ENCODE results near the gene RPL37A.

Gene RPL37A

DNA sequence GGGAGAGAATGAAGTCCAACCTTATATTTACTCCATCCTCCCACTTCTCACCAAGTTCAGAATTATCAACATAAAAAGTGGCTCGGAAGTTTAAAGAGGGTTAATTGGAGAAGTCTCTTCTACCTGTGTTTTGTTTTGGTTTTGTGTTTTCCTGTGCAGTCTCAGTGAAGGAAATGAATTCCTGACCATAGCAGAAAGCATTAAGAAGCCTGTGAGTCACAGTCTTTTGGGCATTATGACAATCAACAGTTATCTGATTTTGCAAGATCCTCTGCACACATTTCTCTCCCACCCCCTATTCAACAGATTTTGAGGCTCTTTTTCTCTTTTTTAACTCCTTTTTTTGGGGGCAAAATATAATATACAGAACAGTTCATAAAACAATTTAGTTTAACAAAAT, 8.6 kb upstream of the RPL37A start:
- DNase-seq (ENCODE audit: low read depth in 2 of 2): no peak

DNA sequence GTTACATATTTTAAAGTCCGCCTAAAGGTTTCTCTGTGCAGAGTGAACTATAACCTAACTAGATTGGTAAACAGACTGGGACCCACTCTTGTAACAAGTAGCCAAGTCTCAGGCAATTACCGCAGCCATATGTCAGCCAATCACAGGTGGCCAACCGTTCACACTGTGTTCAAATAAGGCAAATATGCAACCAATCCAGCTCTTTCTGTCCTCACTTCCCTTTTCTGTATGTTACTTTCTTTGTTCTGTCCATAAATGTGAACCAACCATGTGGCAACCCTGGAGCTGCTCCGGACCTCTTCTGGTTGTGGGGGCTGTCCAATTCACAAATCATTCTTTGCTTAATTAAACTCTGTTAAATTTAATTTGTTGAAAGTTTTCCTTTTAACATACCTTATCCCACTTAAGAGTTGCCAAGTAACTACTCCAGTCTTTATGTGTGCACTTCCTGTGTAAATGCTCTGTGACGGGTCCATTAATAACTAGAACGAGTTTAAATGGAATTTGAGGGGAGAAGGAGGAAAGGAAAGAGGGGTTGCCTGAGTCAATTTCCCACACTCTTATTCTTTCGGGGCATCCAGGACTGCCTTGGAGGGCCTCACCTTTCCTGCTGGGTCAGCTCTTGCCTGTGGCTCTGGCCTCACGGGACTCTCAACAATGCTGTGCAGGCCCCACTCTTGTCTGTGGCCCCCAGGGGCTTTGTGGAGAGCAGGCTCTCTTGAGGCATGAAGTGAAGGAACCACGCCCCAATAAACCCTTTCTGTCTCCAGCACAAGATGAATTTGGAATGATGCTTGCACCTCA, 6.6 kb upstream of the RPL37A start:
- DNase-seq (ENCODE audit: low read depth in 2 of 2): no peak

DNA sequence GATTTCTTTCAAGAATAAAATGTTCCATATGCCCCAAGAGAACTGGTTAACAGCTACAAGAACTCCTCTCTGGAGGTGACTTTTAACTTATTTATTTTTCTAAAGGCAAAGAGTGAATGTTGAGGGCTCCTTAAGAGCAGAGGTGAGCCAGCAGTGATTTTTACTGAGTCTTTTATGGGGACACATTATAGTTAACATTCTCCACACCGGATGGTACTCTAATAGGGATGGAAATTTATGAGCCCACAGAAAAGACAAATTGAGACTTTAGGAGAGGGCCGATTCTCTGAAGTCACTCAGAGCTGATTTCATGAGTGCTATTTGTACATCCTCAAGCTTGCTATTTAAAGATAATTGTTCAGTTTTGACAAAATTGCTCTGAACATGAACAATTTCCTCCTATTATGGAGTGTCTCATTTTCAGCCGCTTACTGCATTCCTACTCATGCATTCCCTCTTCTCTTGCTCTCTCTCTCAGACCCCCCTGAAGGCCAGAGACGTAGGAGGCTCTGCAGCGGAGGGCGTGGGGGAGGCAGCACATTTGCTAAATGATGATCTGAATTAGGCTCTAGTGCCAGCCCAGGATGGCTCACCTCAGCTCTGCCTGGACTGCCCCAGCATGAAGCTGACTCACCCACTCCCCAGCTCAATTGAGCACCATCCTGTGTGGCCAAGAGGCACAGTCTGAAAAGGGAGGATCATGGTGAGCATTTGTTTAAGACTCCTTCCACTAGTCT, 5.9 kb upstream of the RPL37A start:
- DNase-seq (ENCODE audit: low read depth in 2 of 2): no peak

DNA sequence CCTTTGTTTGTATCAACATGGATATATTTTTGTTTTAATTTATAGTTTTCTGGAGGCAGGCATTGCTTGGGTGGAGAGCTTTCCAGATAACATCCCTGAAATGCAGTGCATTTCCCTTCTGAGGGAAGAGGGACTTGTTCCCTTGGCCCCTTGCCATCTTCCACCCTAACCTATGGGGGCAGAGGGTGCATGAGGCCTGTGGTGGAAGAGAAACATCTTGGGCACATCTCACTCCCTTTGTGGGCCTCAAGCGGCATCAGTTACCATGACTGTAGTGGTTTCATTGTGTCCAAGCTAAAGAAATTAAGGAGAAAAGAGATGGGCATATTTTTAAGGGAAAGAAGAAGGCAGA, 5.3 kb upstream of the RPL37A start:
- no peak for DNase-seq (ENCODE audit: low read depth in 2 of 2)

DNA sequence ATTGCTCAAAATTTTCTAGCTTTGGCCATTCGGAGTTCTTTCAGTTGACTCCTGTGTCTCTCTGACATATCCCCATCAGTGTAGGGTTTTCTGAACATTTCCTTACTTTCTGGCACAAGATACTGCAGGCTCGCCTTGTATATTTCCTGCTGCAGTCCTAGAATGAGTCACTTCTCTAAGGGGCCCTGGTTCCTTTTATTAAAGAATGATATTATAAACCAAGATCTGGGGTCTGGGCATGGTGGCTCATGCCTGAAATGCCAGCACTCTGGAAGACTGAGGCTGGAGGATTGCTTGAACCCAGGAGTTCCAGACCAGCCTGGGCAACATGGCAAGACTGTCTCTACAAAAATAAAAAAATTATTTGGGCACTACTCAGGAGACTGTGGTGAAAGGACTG, 3.0 kb upstream of the RPL37A start:
- no peak for DNase-seq (ENCODE audit: low read depth in 2 of 2)

DNA sequence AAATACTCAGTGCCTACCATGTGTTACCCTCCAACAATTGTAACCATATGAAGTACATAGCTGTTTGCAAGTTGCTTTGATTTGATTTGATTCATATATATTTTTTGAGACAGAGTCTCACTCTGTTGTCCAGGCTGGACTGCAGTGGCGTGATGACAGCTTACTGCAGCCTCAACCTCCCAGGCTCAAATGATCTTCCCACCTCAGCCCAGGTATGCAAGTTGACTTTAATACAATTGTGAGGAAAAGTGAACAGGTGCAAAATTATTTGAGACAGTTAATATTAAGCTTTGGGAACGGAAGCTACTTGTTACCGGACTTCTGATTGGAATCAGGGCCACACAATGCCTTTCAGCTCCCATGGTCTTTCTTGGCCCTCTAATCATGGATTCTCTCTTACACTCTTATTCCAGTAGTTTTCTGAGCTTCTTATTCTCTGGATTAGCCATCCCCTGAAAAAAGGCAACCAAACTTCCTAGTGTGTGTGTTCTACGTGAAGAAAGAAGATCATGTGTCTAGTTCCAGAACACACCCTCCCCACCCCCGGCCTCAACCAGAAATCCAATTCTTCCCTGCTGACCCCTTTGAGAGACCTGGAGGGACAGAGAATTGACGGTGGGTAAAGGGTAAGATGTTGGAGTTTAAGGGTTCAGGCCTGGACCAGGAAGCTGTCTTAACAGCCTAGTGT, 1.1 kb upstream of the RPL37A start:
- DNase-seq (ENCODE audit: low read depth in 2 of 2): no peak

DNA sequence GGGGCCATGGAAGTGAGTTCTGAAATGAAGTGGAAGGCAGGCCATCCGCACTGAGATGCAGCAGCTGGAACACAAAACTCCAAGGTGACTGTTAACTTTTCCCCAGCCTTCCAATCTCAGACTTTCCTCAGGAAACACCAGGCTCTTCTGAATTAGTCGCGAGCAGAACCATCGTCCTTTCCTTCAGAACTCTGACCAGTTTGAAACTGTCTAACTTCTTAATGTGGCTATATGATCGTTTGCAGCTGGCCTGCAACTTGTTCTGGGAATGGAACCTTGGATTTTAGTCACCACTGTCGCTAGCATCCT, 620 bp upstream of the RPL37A start:
- DNase-seq (ENCODE audit: low read depth in 2 of 2): no peak

DNA sequence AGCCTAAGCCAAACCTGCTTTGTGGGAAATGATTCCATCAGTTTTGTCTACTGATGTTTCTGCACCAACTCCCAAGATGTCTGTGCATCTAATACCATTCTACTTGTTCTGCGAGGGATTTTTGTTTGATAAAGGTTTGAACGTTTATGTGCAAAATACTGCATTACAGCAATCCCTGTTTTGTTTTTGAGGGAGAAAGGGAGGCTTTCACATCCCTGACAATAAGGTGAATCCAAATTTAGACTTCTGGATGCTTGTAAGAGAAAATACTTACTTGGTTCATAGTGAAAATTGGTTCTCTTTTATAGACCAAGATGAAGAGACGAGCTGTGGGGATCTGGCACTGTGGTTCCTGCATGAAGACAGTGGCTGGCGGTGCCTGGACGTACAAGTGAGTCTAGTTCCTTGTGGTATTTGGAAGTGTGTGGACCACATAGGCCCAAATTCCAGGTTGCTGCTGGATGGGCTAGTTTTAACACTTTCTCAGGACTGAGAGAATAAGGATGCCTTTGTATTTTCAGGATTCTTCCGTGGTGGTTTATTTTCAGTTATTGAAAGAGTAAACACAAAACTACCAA, 1.1 kb downstream of the RPL37A start:
- DNase-seq (ENCODE audit: low read depth in 2 of 2): no peak

DNA sequence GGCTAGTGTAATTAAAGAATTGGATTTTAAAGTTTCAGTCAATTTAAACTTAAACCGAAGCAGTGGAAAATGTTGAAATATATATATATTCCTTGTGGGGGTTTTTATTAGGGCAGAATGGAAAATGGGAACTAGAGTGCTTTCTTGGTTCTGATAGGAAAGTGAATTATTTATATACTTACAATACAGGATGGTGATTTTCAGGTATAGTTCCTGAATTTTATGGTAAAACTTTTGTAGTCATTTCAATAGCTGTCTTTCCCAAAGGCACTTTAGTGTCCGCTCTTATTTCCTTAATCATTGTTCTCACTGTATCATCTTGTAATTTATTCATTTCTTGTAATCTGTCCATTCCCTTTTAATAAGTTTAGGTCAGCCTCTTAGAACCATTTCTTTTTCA, 1.9 kb downstream of the RPL37A start:
- DNase-seq (ENCODE audit: low read depth in 2 of 2): no peak

DNA sequence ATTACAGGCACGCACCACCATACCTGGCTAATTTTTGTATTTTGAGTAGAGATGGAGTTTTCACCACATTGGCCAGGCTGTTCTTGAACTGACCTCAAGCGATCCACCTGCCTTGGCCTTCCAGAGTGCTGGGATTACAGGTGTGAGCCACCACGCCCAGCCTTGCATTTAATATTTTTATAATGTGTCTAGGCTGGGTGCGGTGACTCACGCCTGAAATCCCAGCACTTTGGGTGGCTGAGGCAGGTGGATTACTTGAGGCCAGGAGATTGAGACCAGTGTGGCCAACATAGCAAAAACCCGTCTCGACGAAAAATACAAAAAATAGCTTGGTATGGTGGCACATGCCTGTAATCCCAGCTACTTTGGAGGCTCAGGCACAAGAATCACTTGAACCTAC, 3.2 kb downstream of the RPL37A start:
- no peak for DNase-seq (ENCODE audit: low read depth in 2 of 2)

DNA sequence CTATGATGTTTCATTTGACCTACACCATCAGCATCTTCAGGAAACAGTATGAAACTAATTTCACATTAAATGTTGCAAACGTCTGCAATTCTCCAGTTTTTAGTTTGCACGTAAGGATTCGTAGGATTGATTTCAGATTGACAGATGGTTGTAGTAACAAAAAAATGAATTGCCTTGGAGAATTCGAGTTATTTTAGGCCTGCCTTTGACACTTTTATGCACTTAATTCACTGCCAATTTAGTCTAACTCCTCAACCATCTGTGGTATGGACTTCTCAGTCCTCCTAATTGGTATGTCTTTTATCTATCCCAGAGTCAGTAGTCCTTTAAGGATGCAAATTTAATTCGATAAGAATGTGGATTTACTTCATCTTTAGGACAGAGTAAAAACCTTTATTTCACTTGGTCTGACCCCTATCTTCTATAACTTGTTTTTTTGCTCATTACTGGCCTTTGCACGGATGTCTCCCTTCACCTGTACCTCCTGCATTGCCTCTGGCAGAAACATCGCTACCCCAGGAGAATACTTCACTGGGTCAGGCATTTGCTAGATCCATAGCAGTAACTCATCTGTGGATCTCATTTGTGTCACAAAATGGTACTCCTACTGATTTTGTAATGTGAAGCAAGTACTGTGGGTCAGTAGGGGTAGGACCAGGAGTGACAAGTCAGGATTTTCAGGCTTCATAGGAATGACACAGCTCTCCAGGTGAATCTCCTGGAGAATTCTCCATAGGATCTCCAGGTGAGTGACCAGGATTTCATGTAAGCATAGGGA, 3.9 kb downstream of the RPL37A start:
- no peak for DNase-seq (ENCODE audit: low read depth in 2 of 2)

DNA sequence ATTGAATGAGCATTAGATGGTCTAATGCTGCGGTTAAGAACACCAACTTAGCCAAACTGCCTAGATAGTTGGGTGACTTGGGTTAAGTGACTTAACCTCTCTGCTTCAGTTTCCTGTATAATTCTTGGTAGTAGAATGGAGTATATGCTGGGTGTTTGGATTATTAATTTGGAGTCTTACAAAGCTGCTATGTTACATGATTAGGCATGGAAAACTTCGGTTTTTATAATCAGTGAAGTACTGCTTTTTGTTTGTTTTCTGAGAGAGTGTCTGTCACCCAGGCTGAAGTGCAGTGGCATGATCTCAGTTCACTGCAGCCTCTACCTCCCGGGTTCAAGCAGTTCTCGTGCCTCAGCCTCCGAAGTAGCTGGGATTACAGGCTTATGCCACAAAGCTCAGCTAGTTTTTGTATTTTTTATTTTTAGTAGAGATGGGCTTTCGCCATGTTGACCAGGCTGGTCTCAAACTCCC, 4.5 kb downstream of the RPL37A start:
- DNase-seq (ENCODE audit: low read depth in 2 of 2): no peak

DNA sequence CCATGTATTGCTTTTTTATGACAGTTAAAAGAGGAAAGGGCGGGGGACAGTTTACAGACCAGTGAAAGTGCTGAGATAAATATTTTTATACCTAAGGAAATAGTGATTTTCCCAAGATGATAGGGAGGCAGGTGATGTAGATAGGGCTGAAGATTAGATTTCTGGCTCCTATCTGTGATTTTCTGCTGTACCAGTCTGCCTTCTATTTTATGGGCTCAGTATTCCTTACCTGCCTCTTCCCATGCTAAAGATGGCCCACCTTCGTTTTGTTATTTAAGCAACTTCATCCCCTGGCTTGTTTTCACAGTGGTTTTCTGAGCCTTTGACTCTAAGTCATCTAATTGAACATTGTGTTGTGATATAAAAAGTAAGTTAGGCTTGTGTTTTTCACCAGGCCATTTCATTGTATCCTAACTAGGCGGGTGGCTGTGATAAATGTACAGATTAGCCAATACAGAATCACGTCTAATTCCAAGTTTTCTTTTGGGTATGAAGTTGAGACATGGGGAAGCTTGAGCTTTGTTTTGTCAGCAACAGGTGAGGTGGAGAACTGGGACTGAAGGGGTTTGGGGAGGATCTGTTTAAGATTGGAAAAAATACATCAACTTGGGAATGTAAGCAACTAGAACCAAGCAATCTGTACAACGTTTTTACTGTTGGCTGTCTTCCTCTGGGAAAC, 5.2 kb downstream of the RPL37A start:
- DNase-seq (ENCODE audit: low read depth in 2 of 2): no peak

DNA sequence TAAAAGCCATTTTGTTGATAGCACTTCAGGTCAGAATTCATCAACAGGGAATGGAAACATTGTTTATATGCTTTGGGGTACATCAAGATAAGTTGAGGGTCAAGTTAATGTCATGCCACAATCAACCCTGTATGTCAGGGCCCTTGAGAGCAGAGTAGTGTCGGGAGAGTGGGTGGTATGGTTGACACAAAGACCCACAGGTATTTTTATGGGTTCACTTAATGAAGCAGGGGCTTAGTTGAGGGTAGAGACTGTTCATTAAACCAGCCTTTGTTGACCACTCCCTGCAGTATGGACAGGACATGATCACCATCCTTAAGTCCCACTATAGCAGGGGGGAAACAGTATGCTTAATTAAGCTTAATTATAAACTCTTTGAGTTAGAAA, 5.7 kb downstream of the RPL37A start:
- DNase-seq (ENCODE audit: low read depth in 2 of 2): no peak

DNA sequence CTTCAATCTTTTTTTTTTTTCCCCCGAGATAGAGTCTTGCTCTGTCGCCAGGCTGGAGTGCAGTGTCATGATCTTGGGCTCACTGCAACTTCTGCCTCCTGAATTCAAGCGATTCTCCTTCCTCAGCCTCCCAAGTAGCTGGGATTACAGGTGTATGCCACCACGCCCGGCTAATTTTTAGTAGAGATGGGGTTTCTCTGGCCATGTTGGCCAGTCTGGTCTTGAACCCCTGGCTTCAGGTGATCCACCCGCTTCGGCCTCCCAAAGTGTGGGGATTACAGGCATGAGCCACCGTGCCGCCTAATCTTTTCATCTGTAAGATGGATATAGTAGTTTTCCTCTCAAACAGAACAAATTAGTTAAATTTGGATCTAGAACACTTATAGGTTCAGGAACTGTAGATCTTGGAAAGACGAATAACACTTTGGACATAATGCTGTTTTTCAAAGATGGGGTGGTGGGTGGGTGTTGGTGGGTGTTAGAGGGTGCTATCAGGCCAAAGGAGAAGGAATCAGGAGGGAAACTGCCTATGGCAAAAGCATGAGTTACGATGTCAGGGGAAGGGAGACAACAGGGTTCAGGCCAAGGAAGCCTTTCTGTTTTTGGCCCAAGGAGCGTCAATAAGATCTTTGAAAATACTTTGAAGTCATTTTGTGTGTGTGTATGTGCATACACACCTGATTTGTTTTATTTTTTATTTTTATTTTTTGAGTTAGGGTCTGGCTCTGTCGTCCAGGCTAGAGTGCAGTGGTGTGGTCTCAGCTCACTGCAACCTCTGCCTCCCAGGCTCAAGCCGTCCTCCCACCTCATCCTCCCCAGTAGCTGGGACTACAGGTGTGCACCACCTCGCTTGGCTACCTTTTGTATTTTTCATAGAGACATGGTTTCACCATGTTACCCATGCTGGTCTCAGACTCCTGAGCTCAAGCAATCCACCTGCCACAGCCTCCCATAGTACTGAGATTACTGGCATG, 6.8 kb downstream of the RPL37A start:
- no peak for DNase-seq (ENCODE audit: low read depth in 2 of 2)

DNA sequence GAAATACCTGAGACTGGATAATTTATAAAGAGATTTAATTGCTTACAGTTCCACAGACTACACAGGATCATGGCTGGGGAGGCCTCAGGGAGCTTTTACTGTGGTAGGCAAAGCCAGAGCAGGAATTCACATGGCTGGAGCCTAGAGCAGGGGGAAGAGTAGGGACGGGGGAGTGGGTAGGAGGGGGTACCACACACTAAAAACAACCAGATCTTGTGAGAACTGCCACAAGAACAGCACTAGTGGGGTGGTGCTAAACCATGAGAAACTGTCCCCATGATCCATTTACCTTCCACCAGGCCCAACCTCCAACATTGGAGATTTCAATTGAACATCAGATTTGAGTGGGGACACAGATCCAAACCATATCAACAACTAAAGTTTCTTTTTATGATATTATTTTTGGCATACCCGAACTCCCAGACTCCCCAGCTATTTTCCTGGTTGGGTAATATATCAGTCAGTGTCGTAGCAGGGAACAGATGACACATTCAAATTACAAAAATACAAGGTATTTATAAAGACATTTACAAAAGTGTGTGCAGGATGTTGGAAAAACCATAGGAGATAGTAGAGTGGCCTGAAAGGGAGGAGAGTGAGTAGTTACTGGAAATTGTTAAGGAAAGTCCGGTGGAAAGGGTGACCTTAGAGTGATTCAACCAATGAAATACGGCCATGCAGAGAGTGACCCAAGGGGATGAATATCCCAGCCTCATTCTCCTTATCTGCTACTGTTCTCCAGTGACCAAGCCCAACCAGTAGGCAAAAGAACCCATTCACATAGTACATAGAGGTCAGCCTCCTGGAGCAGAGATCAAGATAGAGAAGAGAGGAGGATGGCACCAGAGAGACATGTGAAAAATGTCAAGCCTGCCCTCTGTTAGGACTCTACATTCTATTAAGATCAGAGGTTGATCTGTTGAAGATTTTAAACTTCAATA, 8.8 kb downstream of the RPL37A start:
- no peak for DNase-seq (ENCODE audit: low read depth in 2 of 2)

DNA sequence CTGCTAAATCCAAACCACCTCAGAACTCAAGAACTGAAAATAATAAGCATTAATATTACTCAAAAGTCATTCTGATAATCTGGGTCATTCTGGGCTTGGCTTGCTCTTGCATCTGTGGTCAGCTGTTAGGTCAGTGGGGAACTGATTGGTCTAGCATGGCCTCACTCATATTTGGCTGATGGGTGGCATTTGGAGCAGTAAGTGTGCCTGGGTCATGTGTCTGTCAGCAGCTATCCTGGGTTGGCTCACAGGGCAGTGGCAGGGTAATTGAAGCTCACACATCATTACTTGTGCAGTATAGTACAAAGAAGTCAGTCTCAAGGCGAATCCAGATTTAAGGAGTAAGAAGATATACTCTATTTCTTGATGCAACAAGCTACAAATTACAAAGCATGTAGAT, 9.6 kb downstream of the RPL37A start:
- DNase-seq (ENCODE audit: low read depth in 2 of 2): no peak

DNA sequence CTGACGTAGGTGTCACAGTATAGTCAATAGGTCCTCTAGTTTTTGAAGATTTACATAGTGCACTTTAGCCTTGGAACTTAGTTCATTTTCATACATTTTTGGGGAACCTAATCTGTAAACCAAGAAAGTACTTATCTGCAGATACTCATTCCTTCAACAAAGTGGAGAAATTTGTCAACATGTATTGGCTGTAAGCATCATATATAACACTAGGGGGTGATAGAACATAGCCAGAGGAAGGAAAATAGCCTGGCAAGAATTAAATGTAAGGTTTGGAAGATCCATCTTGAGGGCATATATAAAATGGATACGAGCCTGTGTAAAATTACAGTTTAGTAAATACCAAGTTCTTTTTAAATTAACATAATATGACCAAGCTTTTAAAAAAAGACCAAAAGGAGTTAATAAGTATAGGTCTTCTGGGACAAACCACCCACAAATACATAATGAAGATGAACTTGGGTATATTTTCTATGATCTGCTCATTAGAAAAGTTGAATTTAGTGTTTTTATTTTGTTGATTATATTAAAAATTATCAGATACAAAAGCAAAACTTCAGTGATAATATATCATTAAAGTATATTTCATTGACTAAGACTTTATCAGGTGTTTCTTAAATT, 18.2 kb downstream of the RPL37A start:
- no peak for DNase-seq (ENCODE audit: low read depth in 2 of 2)

Measured in stimulated activated CD4-positive, alpha-beta T cell treated with anti-CD3 and anti-CD28 coated beads, Interleukin-12 subunit alpha, Interleukin-12 subunit beta, amount 100 ng/mL, for 24 hours (primary cell).